Prostate gland (tissue), 2 donors: ENCODE data around the gene IGFLR1. TPM values are rescaled to one million over a fixed set of nuclear protein-coding genes. Genes with fewer than 3 reads are reported as not detected.

Source experiments
- DNase-seq: peaks from one replicate; pipeline ENCODE4 v3.0.0-alpha.2; 2019; ENCODE audit warnings: low spot score
- H3K27ac ChIP-seq, 2 donors: fragments of 200-600 bp; sonication (generic); 2 replicates each; pipeline ENCODE4 v1.5.1; 2017 to 2019
- H3K27me3 ChIP-seq: fragments of 200-600 bp; sonication (generic); replicated peaks from 2 replicates; pipeline ENCODE4 v1.5.1; 2019; ENCODE audit not compliant: insufficient read depth
- H3K36me3 ChIP-seq, 2 donors: fragments of 200-600 bp; sonication (generic); 1 replicate in 1 of 2; 2 replicates in 1 of 2; pipeline versions ENCODE4 v1.5.1 to v1.8.1; 2017 to 2019
- H3K4me1 ChIP-seq: fragments of 200-600 bp; sonication (generic); replicated peaks from 2 replicates; pipeline ENCODE4 v1.5.1; 2019
- H3K4me3 ChIP-seq, 2 donors: fragments of 200-600 bp; sonication (generic); 2 replicates each; pipeline ENCODE4 v1.5.1; 2017 to 2019
- H3K9me3 ChIP-seq: fragments of 200-600 bp; sonication (generic); 2 replicates; pipeline ENCODE4 v1.5.1; 2017
- POLR2A ChIP-seq: fragments of 450-650 bp; IDR thresholded peaks from one replicate; pipeline ENCODE4 v1.6.1; 2016; ENCODE audit warnings: antibody characterized with exemption, mild to moderate bottlenecking
- POLR2AphosphoS5 ChIP-seq: sonication (generic); formaldehyde crosslinking; IDR thresholded peaks from one replicate; pipeline ENCODE4 v1.6.1; 2017; ENCODE audit warnings: antibody characterized with exemption
- WGBS: methylation state at CpG from one replicate; pipeline ENCODE4 v1.1.5; 2018; 5-methylcytosine and 5-hydroxymethylcytosine counted together
- intact Hi-C: fragments of 100-400 bp; cut with DNase I; formaldehyde crosslinking; loops from one replicate; pipeline ENCODE4 v1.14.2; 2022
- total RNA-seq, 2 donors: library from RNA; depleted of rRNA; stranded (reverse); fragments of >200 nt; gene quantifications; one replicate each; pipeline ENCODE4 v1.1.0, GENCODE V29; 2016
- TF ChIP-seq, protein P1 (sequence below), 4 experiments: fragments of 200-600 bp in 2 of 4; fragments of 450-650 bp in 2 of 4; sonication (generic) in 2 of 4; IDR thresholded peaks; 1 replicate in 3 of 4; 2 replicates in 1 of 4; pipeline ENCODE4 v1.5.1; 2016 to 2019; ENCODE audit warnings: antibody characterized with exemption in 4 of 4, mild to moderate bottlenecking in 2 of 4, moderate library complexity in 2 of 4

The IGFLR1 gene
- total RNA-seq, 2 donors from 2014 or later: 9.4 to 16.1 TPM

GRCh38 chr19:35781650-35782049, 39.4 kb upstream of the IGFLR1 start:
- 73% methylated on average over 9 of the region's 9 CpGs for WGBS
- intact Hi-C loops: no loop called here
- no peak overlapping the region for H3K4me3 ChIP-seq
- no peaks in the 10 kb centered on the region for H3K4me1 ChIP-seq
- no peaks in the 10 kb centered on the region for H3K9me3 ChIP-seq
- DNase-seq: no peak
- H3K36me3 ChIP-seq: no peaks in the 10 kb centered on the region
- no peak overlapping the region for H3K27ac ChIP-seq
- H3K27me3 ChIP-seq: no peaks in the 10 kb centered on the region
- TF ChIP-seq POLR2AphosphoS5 (no peak), POLR2A (no peak)
- TF ChIP-seq, protein P1, sequence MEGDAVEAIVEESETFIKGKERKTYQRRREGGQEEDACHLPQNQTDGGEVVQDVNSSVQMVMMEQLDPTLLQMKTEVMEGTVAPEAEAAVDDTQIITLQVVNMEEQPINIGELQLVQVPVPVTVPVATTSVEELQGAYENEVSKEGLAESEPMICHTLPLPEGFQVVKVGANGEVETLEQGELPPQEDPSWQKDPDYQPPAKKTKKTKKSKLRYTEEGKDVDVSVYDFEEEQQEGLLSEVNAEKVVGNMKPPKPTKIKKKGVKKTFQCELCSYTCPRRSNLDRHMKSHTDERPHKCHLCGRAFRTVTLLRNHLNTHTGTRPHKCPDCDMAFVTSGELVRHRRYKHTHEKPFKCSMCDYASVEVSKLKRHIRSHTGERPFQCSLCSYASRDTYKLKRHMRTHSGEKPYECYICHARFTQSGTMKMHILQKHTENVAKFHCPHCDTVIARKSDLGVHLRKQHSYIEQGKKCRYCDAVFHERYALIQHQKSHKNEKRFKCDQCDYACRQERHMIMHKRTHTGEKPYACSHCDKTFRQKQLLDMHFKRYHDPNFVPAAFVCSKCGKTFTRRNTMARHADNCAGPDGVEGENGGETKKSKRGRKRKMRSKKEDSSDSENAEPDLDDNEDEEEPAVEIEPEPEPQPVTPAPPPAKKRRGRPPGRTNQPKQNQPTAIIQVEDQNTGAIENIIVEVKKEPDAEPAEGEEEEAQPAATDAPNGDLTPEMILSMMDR (IDR thresholded peaks at IDR 0.05): no peak

GRCh38 chr19:35780717-35781116, 38.5 kb upstream of the IGFLR1 start:
- Histone ChIP-seq H3K4me1 (no peaks in the 10 kb centered on the region), H3K36me3 (no peaks in the 10 kb centered on the region)
- intact Hi-C loops: no loop called here

GRCh38 chr19:35780058-35780457, 37.8 kb upstream of the IGFLR1 start:
- DNase-seq: no peak
- no peaks in the 10 kb centered on the region for H3K36me3 ChIP-seq
- H3K27ac ChIP-seq: no peak overlapping the region
- 91% methylated on average over 16 of the region's 16 CpGs for WGBS
- H3K4me1 ChIP-seq: no peaks in the 10 kb centered on the region
- no peaks in the 10 kb centered on the region for H3K9me3 ChIP-seq
- H3K4me3 ChIP-seq: no peak overlapping the region
- no peaks in the 10 kb centered on the region for H3K27me3 ChIP-seq
- intact Hi-C loops: no loop called here
- TF ChIP-seq POLR2A (no peak), POLR2AphosphoS5 (no peak)
- TF ChIP-seq, protein P1 (IDR thresholded peaks at IDR 0.05): no peak

More at GRCh38 chr19:35780717-35781116, 38.5 kb upstream of the IGFLR1 start:
- TF ChIP-seq POLR2AphosphoS5 (no peak), POLR2A (no peak)
- TF ChIP-seq, protein P1 (IDR thresholded peaks at IDR 0.05): no peak
- Histone ChIP-seq H3K9me3 (no peaks in the 10 kb centered on the region), H3K27ac (no peak overlapping the region), H3K27me3 (no peaks in the 10 kb centered on the region), H3K4me3 (no peak overlapping the region)
- no peak for DNase-seq
- 95% methylated on average over 20 of the region's 20 CpGs for WGBS

- TF ChIP-seq POLR2A (no peak), POLR2AphosphoS5 (no peak)
- TF ChIP-seq, protein P1 (IDR thresholded peaks at IDR 0.05): no peak
- WGBS: 94% methylated on average over 8 of the region's 8 CpGs
- Histone ChIP-seq H3K27ac (no peak overlapping the region), H3K4me1 (no peaks in the 10 kb centered on the region), H3K36me3 (no peaks in the 10 kb centered on the region), H3K9me3 (no peaks in the 10 kb centered on the region), H3K4me3 (no peak overlapping the region), H3K27me3 (no peaks in the 10 kb centered on the region)
- intact Hi-C loops: no loop called here
- no peak for DNase-seq
These were observed 36.8 kb upstream of the IGFLR1 start for GRCh38 chr19:35779033-35779432.

GRCh38 chr19:35777961-35778360, 35.7 kb upstream of the IGFLR1 start:
- no peaks in the 10 kb centered on the region for H3K4me1 ChIP-seq
- no peaks in the 10 kb centered on the region for H3K36me3 ChIP-seq
- 70% methylated on average over 7 of the region's 7 CpGs for WGBS
- H3K27me3 ChIP-seq: no peaks in the 10 kb centered on the region
- intact Hi-C loops: no loop called here
- no peak for DNase-seq
- no peak overlapping the region for H3K4me3 ChIP-seq
- H3K27ac ChIP-seq: no peak overlapping the region
- TF ChIP-seq POLR2AphosphoS5 (no peak), POLR2A (no peak)
- TF ChIP-seq, protein P1 (IDR thresholded peaks at IDR 0.05): no peak
- H3K9me3 ChIP-seq: no peaks in the 10 kb centered on the region
